Mucosa of rectum (tissue), 2 donors: ENCODE data around the gene FREM1.

Experiments used
- H3K27ac ChIP-seq, 2 donors: one replicate each; pipeline ENCODE4 v1.7.0; 2013; ENCODE audit warnings: inconsistent platforms in 2 of 2, low read depth in 2 of 2, low read length in 2 of 2
- H3K27me3 ChIP-seq, 2 donors: one replicate each; pipeline ENCODE4 v1.7.0; 2013; ENCODE audit warnings: low read length in 2 of 2; ENCODE audit not compliant: control insufficient read depth in 2 of 2, insufficient read depth in 2 of 2
- H3K36me3 ChIP-seq, 2 donors: one replicate each; pipeline ENCODE4 v1.7.0; 2013; ENCODE audit warnings: low read length in 2 of 2; ENCODE audit not compliant: control insufficient read depth in 2 of 2, insufficient read depth in 2 of 2
- H3K4me1 ChIP-seq, 2 donors: one replicate each; pipeline ENCODE4 v1.7.0; 2013; ENCODE audit warnings: low read length in 2 of 2, mild to moderate bottlenecking in 1 of 2; ENCODE audit not compliant: control insufficient read depth in 2 of 2, insufficient read depth in 2 of 2
- H3K4me3 ChIP-seq, 2 donors: one replicate each; pipeline ENCODE4 v1.7.0; 2013; ENCODE audit warnings: low read length in 2 of 2
- H3K9ac ChIP-seq, 2 donors: one replicate each; pipeline ENCODE4 v1.7.0; 2013; ENCODE audit warnings: low read length in 2 of 2, low read depth in 1 of 2, mild to moderate bottlenecking in 1 of 2
- H3K9me3 ChIP-seq, 2 donors: one replicate each; pipeline ENCODE4 v1.7.0; 2013; ENCODE audit warnings: low read length in 2 of 2; ENCODE audit not compliant: control insufficient read depth in 2 of 2
- donor health status: healthy.
- donor health status: Normal muscosa, but diverticular disease.

Gene FREM1

GRCh38 chr9:14752271-14752670 lies 158.0 kb downstream of the FREM1 start:
- H3K27me3 ChIP-seq = no peaks in the 10 kb centered on the region
- no peak overlapping the region for H3K9ac ChIP-seq
- H3K9me3 ChIP-seq = no peaks in the 10 kb centered on the region
- H3K36me3 ChIP-seq = no peaks in the 10 kb centered on the region
- no peak overlapping the region for H3K4me3 ChIP-seq
- no peaks in the 10 kb centered on the region for H3K4me1 ChIP-seq
- no peak overlapping the region for H3K27ac ChIP-seq

- Histone ChIP-seq H3K4me3 (no peak overlapping the region), H3K4me1 (no peaks in the 10 kb centered on the region), H3K36me3 (no peaks in the 10 kb centered on the region), H3K27me3 (no peaks in the 10 kb centered on the region), H3K9me3 (no peaks in the 10 kb centered on the region), H3K27ac (no peak overlapping the region), H3K9ac (no peak overlapping the region)
These were observed 159.4 kb downstream of the FREM1 start for GRCh38 chr9:14750821-14751220.

GRCh38 chr9:14749741-14750211 lies 160.5 kb downstream of the FREM1 start:
- no peak overlapping the region for H3K4me3 ChIP-seq
- H3K27ac ChIP-seq = no peak overlapping the region
- no peaks in the 10 kb centered on the region for H3K9me3 ChIP-seq
- H3K9ac ChIP-seq = no peak overlapping the region
- no peaks in the 10 kb centered on the region for H3K27me3 ChIP-seq
- no peaks in the 10 kb centered on the region for H3K36me3 ChIP-seq
- H3K4me1 ChIP-seq = no peaks in the 10 kb centered on the region

- Histone ChIP-seq H3K9me3 (no peaks in the 10 kb centered on the region), H3K4me1 (no peaks in the 10 kb centered on the region), H3K27me3 (no peaks in the 10 kb centered on the region), H3K27ac (no peak overlapping the region), H3K36me3 (no peaks in the 10 kb centered on the region), H3K9ac (no peak overlapping the region), H3K4me3 (no peak overlapping the region)
These were observed 161.9 kb downstream of the FREM1 start for GRCh38 chr9:14748373-14748772.

GRCh38 chr9:14747111-14747510 lies 163.1 kb downstream of the FREM1 start:
- no peaks in the 10 kb centered on the region for H3K27me3 ChIP-seq
- H3K27ac ChIP-seq = no peak overlapping the region
- no peaks in the 10 kb centered on the region for H3K4me1 ChIP-seq
- H3K9ac ChIP-seq = no peak overlapping the region
- H3K9me3 ChIP-seq = no peaks in the 10 kb centered on the region
- no peak overlapping the region for H3K4me3 ChIP-seq
- H3K36me3 ChIP-seq = no peaks in the 10 kb centered on the region

GRCh38 chr9:14746626-14747025 lies 163.6 kb downstream of the FREM1 start:
- Histone ChIP-seq H3K27me3 (no peaks in the 10 kb centered on the region), H3K4me1 (no peaks in the 10 kb centered on the region), H3K36me3 (no peaks in the 10 kb centered on the region), H3K4me3 (no peak overlapping the region), H3K9ac (no peak overlapping the region), H3K9me3 (no peaks in the 10 kb centered on the region), H3K27ac (no peak overlapping the region)

- Histone ChIP-seq H3K9me3 (no peaks in the 10 kb centered on the region), H3K27ac (no peak overlapping the region), H3K4me1 (no peaks in the 10 kb centered on the region), H3K27me3 (no peaks in the 10 kb centered on the region), H3K36me3 (no peaks in the 10 kb centered on the region), H3K9ac (no peak overlapping the region), H3K4me3 (no peak overlapping the region)
These were observed 165.5 kb downstream of the FREM1 start for GRCh38 chr9:14744768-14745167.

- no peaks in the 10 kb centered on the region for H3K9me3 ChIP-seq
- no peaks in the 10 kb centered on the region for H3K36me3 ChIP-seq
- no peaks in the 10 kb centered on the region for H3K27me3 ChIP-seq
- no peak overlapping the region for H3K27ac ChIP-seq
- no peak overlapping the region for H3K9ac ChIP-seq
- H3K4me3 ChIP-seq = no peak overlapping the region
- H3K4me1 ChIP-seq = no peaks in the 10 kb centered on the region
These were observed 168.9 kb downstream of the FREM1 start for GRCh38 chr9:14741369-14741768.

GRCh38 chr9:14733133-14733532 lies 177.1 kb downstream of the FREM1 start:
- H3K36me3 ChIP-seq = no peaks in the 10 kb centered on the region
- no peak overlapping the region for H3K27ac ChIP-seq
- H3K4me3 ChIP-seq = no peak overlapping the region
- no peaks in the 10 kb centered on the region for H3K9me3 ChIP-seq
- no peaks in the 10 kb centered on the region for H3K4me1 ChIP-seq
- no peak overlapping the region for H3K9ac ChIP-seq
- H3K27me3 ChIP-seq = no peaks in the 10 kb centered on the region

GRCh38 chr9:14731294-14731981 lies 178.8 kb downstream of the FREM1 start:
- no peak overlapping the region for H3K4me3 ChIP-seq
- H3K27ac ChIP-seq = no peak overlapping the region
- no peaks in the 10 kb centered on the region for H3K27me3 ChIP-seq
- no peak overlapping the region for H3K9ac ChIP-seq
- H3K36me3 ChIP-seq = no peaks in the 10 kb centered on the region
- H3K9me3 ChIP-seq = no peaks in the 10 kb centered on the region
- no peaks in the 10 kb centered on the region for H3K4me1 ChIP-seq
